ENCODE results near the gene NDUFV2. TPM values are rescaled to one million over a fixed set of nuclear protein-coding genes. Genes with fewer than 3 reads are reported as not detected.
"Not testable (repeated sequence)": the region's sequence is repeated elsewhere in the genome, so short reads cannot be mapped to it uniquely, and the experiment has no call there.

The NDUFV2 gene
- total RNA-seq, 2 experiments from 2014 or later: 177 to 185 TPM

DNA sequence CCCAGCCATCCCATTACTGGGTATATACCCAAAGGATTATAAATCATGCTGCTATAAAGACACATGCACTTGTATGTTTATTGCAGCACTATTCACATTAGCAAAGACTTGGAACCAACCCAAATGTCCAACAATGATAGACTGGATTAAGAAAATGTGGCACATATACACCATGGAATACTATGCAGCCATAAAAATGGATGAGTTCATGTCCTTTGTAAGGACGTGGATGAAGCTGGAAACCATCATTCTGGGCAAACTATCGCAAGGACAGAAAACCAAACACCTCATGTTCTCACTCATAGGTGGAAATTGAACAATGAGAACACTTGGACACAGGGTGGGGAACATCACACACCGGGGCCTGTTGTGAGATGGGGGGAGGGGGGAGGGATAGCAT, 9.4 kb upstream of the NDUFV2 start:
- H3K27ac Mint-ChIP-seq, H3K9me3 Mint-ChIP-seq, H3K27me3 Mint-ChIP-seq, DNase-seq, POLR2A ChIA-PET, H3K4me3 Mint-ChIP-seq: not testable (repeated sequence)
- H3K36me3 Mint-ChIP-seq (ENCODE audit: low read depth): peaks cover 20% of the 10 kb centered on the region
- peaks cover 83% of the 10 kb centered on the region for H3K4me1 Mint-ChIP-seq
- CTCF ChIA-PET: interaction anchor here (0.6 kb wide), 1 partner anchor 10 kb away, joined by 3 read pairs; no protein-coding TSS in a partner anchor

GRCh38 chr18:9094307-9095226, 7.9 kb upstream of the NDUFV2 start:
- peaks cover 14% of the 10 kb centered on the region for H3K36me3 Mint-ChIP-seq (ENCODE audit: low read depth)
- CTCF ChIA-PET: interaction anchor here (1.6 to 2.5 kb wide), 2 partner anchors 11 to 21 kb away, joined by 6 read pairs; no protein-coding TSS in a partner anchor
- POLR2A ChIA-PET: interaction anchor here (0.6 kb wide), 1 partner anchor 32 kb away, joined by 4 read pairs; no protein-coding TSS in a partner anchor
- H3K9me3 Mint-ChIP-seq: no peaks in the 10 kb centered on the region
- no peaks in the 10 kb centered on the region for H3K27me3 Mint-ChIP-seq
- no peak for DNase-seq
- H3K4me1 Mint-ChIP-seq: peaks cover 71% of the 10 kb centered on the region
- peak overlapping the region; percentile 28 for H3K4me3 Mint-ChIP-seq
- H3K27ac Mint-ChIP-seq: peak overlapping the region; percentile 91

DNA sequence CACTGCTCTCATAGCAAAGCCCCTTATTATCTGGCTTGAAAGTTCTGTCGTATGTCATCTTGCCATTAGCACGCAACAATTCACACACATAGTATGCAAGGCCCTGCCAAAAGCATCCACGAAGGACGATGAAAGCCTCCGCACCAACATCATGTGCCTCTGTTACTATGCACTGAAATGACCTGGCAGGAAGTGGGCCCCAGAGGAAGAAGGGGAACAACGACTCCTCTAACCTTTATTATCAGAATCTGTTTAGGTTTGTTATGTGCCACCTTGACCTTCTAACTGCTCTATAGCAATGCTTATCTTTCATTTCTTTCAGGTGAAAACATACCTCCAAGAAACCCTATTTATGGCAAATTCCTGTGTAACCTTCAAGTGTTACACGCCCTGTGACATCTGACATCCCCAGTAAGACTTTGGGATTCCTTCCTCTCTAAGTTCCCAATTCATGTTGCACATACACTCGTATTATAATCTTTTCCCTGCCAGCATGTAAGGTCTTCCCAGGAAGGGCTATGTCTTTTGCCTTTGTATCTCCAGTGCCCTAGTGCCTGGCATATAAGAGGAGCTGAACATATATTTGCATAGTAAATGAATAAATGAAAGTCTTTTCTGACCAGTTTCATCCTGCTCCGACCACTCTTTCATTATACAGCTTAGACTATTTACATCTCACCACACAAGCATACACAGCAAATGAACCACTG, 7.0 kb upstream of the NDUFV2 start:
- H3K27me3 Mint-ChIP-seq: no peaks in the 10 kb centered on the region
- H3K4me1 Mint-ChIP-seq: peaks cover 70% of the 10 kb centered on the region
- ChIA-PET CTCF (interaction anchor here (0.5 to 2.5 kb wide), 7 partner anchors 10 to 241 kb away, joined by 3 to 6 read pairs (median 4); no protein-coding TSS in a partner anchor), POLR2A (interaction anchor here (0.6 kb wide), 1 partner anchor 32 kb away, joined by 4 read pairs; no protein-coding TSS in a partner anchor)
- H3K27ac Mint-ChIP-seq: peak overlapping the region; percentile 91
- DNase-seq: peak; percentile 67
- H3K36me3 Mint-ChIP-seq (ENCODE audit: low read depth): peaks cover 16% of the 10 kb centered on the region
- no peaks in the 10 kb centered on the region for H3K9me3 Mint-ChIP-seq
- H3K4me3 Mint-ChIP-seq: peak overlapping the region; percentile 28

- Mint-ChIP-seq H3K27me3 (no peaks in the 10 kb centered on the region), H3K36me3 (ENCODE audit: low read depth) (peaks cover 16% of the 10 kb centered on the region), H3K4me3 (peak overlapping the region; percentile 28), H3K4me1 (peaks cover 70% of the 10 kb centered on the region), H3K27ac (peak overlapping the region; percentile 91), H3K9me3 (no peaks in the 10 kb centered on the region)
- ChIA-PET POLR2A (interaction anchor here (1.1 kb wide), 1 partner anchor 13 kb away, joined by 3 read pairs; no protein-coding TSS in a partner anchor), CTCF (interaction anchor here (0.5 to 2.5 kb wide), 6 partner anchors 10 to 240 kb away, joined by 3 to 6 read pairs (median 4); no protein-coding TSS in a partner anchor)
- no peak for DNase-seq
Measured at GRCh38 chr18:9096007-9096371, 6.5 kb upstream of the NDUFV2 start.

- CTCF ChIA-PET: interaction anchor here (1.0 to 1.5 kb wide), 4 partner anchors 9 to 42 kb away, joined by 4 to 5 read pairs (median 4); no protein-coding TSS in a partner anchor
- Mint-ChIP-seq H3K36me3 (ENCODE audit: low read depth) (peaks cover 14% of the 10 kb centered on the region), H3K27me3 (no peaks in the 10 kb centered on the region), H3K27ac (no peak overlapping the region), H3K9me3 (no peaks in the 10 kb centered on the region), H3K4me3 (no peak overlapping the region), H3K4me1 (peaks cover 68% of the 10 kb centered on the region)
- no peak for DNase-seq
- POLR2A ChIA-PET: interaction anchor here (1.1 kb wide), 1 partner anchor 14 kb away, joined by 3 read pairs; no protein-coding TSS in a partner anchor
Measured at GRCh38 chr18:9096685-9097084, 5.8 kb upstream of the NDUFV2 start.

DNA sequence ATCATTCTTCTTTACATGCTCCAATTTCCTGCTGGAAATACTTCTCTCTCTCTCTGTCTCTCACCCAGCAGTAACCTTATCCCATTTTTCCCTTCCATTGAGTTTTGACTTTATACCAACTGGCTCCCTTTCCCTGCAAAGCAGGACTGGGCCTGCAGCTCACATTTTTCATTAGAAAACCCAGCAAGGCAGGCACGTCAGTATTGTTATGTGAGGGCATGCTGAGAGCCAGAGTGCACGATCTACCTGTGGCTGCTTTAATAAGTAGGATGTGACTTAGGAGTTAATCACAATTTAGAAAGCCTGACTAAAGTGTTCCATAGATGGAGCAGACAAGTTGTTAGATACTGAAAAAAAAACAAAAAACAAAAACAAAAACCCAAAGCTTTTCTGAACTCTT, 5.2 kb upstream of the NDUFV2 start:
- Mint-ChIP-seq H3K9me3 (no peaks in the 10 kb centered on the region), H3K27ac (no peak overlapping the region), H3K4me1 (peaks cover 62% of the 10 kb centered on the region), H3K36me3 (ENCODE audit: low read depth) (peaks cover 16% of the 10 kb centered on the region), H3K27me3 (no peaks in the 10 kb centered on the region), H3K4me3 (no peak overlapping the region)
- CTCF ChIA-PET: interaction anchor here (1.0 to 3.0 kb wide), 4 partner anchors 8 to 15 kb away, joined by 4 to 13 read pairs (median 4); no protein-coding TSS in a partner anchor
- POLR2A ChIA-PET: interaction anchor here (1.1 kb wide), 1 partner anchor 14 kb away, joined by 3 read pairs; no protein-coding TSS in a partner anchor
- DNase-seq: no peak

DNA sequence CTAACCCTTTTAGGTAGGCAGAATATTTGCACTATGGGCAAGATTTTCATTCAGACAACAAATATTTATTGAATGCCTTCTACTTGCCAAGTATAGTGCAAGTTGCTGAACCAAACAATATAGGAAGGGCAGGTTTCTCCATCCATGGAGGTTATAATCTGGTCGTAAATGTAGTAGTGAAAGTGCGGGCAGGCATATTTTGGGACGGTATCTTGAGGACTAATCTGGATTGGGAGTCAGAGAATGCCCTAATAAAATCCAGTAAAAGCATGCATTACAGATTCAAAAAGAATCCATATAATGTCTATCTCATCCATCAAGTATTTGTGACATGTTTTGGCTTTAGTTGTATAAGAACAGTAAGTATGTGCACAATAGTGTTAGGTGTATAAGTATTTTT, 1.7 kb upstream of the NDUFV2 start:
- POLR2A ChIA-PET: interaction anchor here (0.5 to 1.8 kb wide), 2 partner anchors 11 to 81 kb away, joined by 4 to 18 read pairs; no protein-coding TSS in a partner anchor
- peaks cover 50% of the 10 kb centered on the region for H3K4me1 Mint-ChIP-seq
- H3K27ac Mint-ChIP-seq: peak overlapping the region; percentile 22
- CTCF ChIA-PET: interaction anchor here (0.8 to 3.8 kb wide), 4 partner anchors 9 to 28 kb away, joined by 4 to 15 read pairs (median 6); no protein-coding TSS in a partner anchor
- H3K9me3 Mint-ChIP-seq: no peaks in the 10 kb centered on the region
- H3K4me3 Mint-ChIP-seq: no peak overlapping the region
- no peak for DNase-seq
- H3K27me3 Mint-ChIP-seq: no peaks in the 10 kb centered on the region
- peaks cover 38% of the 10 kb centered on the region for H3K36me3 Mint-ChIP-seq (ENCODE audit: low read depth)

- Mint-ChIP-seq H3K36me3 (ENCODE audit: low read depth) (peaks cover 47% of the 10 kb centered on the region), H3K27me3 (no peaks in the 10 kb centered on the region), H3K27ac (peak overlapping the region; percentile 98), H3K4me1 (peaks cover 55% of the 10 kb centered on the region), H3K9me3 (no peaks in the 10 kb centered on the region), H3K4me3 (peak overlapping the region; percentile 93)
- DNase-seq: peak; percentile 52
- ChIA-PET POLR2A (interaction anchor here (0.7 to 1.8 kb wide), 4 partner anchors 11 to 52 kb away, joined by 4 to 18 read pairs (median 4); no protein-coding TSS in a partner anchor), CTCF (interaction anchor here (0.7 to 3.8 kb wide), 6 partner anchors 10 to 30 kb away, joined by 4 to 15 read pairs (median 5); no protein-coding TSS in a partner anchor)
Measured at GRCh38 chr18:9101730-9102507, 580 bp upstream of the NDUFV2 start.

- peak overlapping the region; percentile 93 for H3K4me3 Mint-ChIP-seq
- H3K27me3 Mint-ChIP-seq: no peaks in the 10 kb centered on the region
- H3K36me3 Mint-ChIP-seq (ENCODE audit: low read depth): peaks cover 53% of the 10 kb centered on the region
- peak overlapping the region; percentile 98 for H3K27ac Mint-ChIP-seq
- CTCF ChIA-PET: interaction anchor here (0.6 to 1.4 kb wide), 5 partner anchors 10 to 32 kb away, joined by 3 to 4 read pairs (median 3); no protein-coding TSS in a partner anchor
- H3K4me1 Mint-ChIP-seq: peaks cover 59% of the 10 kb centered on the region
- DNase-seq: no peak
- H3K9me3 Mint-ChIP-seq: no peaks in the 10 kb centered on the region
- POLR2A ChIA-PET: interaction anchor here (0.5 to 1.7 kb wide), 3 partner anchors 12 to 89 kb away, joined by 3 to 5 read pairs (median 4); no protein-coding TSS in a partner anchor
Measured at GRCh38 chr18:9103376-9103873, 926 bp downstream of the NDUFV2 start.

- H3K4me1 Mint-ChIP-seq: peaks cover 68% of the 10 kb centered on the region
- H3K36me3 Mint-ChIP-seq (ENCODE audit: low read depth): peaks cover 58% of the 10 kb centered on the region
- peak overlapping the region; percentile 98 for H3K27ac Mint-ChIP-seq
- POLR2A ChIA-PET: interaction anchor here (1.0 to 1.1 kb wide), 2 partner anchors 9 to 21 kb away, joined by 3 read pairs; no protein-coding TSS in a partner anchor
- no peaks in the 10 kb centered on the region for H3K9me3 Mint-ChIP-seq
- peak overlapping the region; percentile 93 for H3K4me3 Mint-ChIP-seq
- CTCF ChIA-PET: interaction anchor here (0.7 to 2.1 kb wide), 5 partner anchors 13 to 230 kb away, joined by 3 to 8 read pairs (median 4); no protein-coding TSS in a partner anchor
- DNase-seq: no peak
- H3K27me3 Mint-ChIP-seq: no peaks in the 10 kb centered on the region
Measured at GRCh38 chr18:9104244-9104901, 1.9 kb downstream of the NDUFV2 start.

GRCh38 chr18:9105420-9105819, 2.9 kb downstream of the NDUFV2 start:
- peaks cover 63% of the 10 kb centered on the region for H3K36me3 Mint-ChIP-seq (ENCODE audit: low read depth)
- no peaks in the 10 kb centered on the region for H3K27me3 Mint-ChIP-seq
- no peaks in the 10 kb centered on the region for H3K9me3 Mint-ChIP-seq
- POLR2A ChIA-PET: no interaction called here
- CTCF ChIA-PET: interaction anchor here (0.9 to 2.1 kb wide), 4 partner anchors 9 to 229 kb away, joined by 3 to 8 read pairs (median 4); no protein-coding TSS in a partner anchor
- peaks cover 73% of the 10 kb centered on the region for H3K4me1 Mint-ChIP-seq
- no peak for DNase-seq
- H3K27ac Mint-ChIP-seq: peak overlapping the region; percentile 76
- H3K4me3 Mint-ChIP-seq: peak overlapping the region; percentile 93
